Measurements from ENCODE around the gene EHD4.

The EHD4 gene

GRCh38 chr15:41884458-41884857, 87.9 kb downstream of the EHD4 start:
- TF ChIP-seq, protein P1, sequence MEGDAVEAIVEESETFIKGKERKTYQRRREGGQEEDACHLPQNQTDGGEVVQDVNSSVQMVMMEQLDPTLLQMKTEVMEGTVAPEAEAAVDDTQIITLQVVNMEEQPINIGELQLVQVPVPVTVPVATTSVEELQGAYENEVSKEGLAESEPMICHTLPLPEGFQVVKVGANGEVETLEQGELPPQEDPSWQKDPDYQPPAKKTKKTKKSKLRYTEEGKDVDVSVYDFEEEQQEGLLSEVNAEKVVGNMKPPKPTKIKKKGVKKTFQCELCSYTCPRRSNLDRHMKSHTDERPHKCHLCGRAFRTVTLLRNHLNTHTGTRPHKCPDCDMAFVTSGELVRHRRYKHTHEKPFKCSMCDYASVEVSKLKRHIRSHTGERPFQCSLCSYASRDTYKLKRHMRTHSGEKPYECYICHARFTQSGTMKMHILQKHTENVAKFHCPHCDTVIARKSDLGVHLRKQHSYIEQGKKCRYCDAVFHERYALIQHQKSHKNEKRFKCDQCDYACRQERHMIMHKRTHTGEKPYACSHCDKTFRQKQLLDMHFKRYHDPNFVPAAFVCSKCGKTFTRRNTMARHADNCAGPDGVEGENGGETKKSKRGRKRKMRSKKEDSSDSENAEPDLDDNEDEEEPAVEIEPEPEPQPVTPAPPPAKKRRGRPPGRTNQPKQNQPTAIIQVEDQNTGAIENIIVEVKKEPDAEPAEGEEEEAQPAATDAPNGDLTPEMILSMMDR (IDR thresholded peaks at IDR 0.05; ENCODE audit: low read depth, low read length): no peak
- no peak for TF ChIP-seq EZH2phosphoT487 (IDR thresholded peaks at IDR 0.05; ENCODE audit: low read depth)
- Histone ChIP-seq H3K9ac (ENCODE audit: low read length) (no peak overlapping the region), H3K9me3 (ENCODE audit: insufficient read depth, low read length) (no peaks in the 10 kb centered on the region), H3K36me3 (replicated peaks; ENCODE audit: low read depth, low read length) (no peaks in the 10 kb centered on the region), H3K27ac (ENCODE audit: low read length) (no peak overlapping the region), H2AFZ (ENCODE audit: low read depth, low read length) (no peak overlapping the region), H3K79me2 (ENCODE audit: low read length) (no peaks in the 10 kb centered on the region), H3K4me3 (ENCODE audit: low read length) (no peak overlapping the region), H3K4me1 (ENCODE audit: low read length) (no peaks in the 10 kb centered on the region), H3K27me3 (ENCODE audit: low read depth, low read length) (no peaks in the 10 kb centered on the region), H3K4me2 (ENCODE audit: low read length) (no peak overlapping the region), H4K20me1 (ENCODE audit: insufficient read depth, low read length) (no peaks in the 10 kb centered on the region)

- no peaks in the 10 kb centered on the region for H3K27me3 ChIP-seq (ENCODE audit: low read depth, low read length)
- TF ChIP-seq, protein P1 (IDR thresholded peaks at IDR 0.05; ENCODE audit: low read depth, low read length): no peak
- TF ChIP-seq EZH2phosphoT487 (IDR thresholded peaks at IDR 0.05; ENCODE audit: low read depth): no peak
Measured at GRCh38 chr15:41883484-41883825, 88.9 kb downstream of the EHD4 start.

DNA sequence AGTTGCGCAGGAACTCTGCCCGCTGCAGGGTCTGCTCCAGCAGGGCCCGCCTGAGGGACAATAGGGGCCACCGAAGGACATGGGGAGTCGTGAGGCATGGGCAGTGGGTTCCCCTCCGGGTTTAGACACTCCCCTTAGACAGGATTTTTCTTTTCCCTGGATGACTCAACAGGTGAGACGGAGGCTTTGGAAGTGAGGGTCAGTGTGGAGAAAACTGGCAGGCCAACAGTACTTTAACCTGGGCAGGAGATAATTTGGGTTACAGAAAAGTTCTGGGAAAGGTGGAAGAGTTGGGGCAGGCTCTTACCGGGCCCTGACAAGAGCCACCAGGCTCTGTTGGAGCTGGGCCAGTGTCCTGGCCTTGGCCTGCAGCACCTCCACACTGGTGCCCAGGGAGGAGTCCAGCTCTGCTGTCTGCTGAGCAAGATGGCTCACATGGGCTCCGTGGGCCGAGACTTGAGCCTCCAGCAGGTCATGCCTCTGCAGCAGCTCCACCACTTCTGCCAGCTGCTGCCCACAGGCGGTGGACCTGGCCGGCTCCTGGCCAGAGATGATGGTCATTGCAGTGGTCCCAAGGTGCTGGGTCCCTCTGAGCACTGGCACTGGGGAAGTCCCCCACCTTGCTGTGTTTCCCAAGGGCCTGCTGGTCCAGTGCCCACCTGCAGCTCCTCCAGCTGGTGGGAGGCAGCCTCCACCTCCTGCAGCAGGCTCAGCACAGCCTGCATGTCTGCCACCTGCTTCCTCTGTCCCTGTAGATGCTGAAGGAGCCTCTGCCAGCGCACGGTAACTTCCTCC, 89.5 kb downstream of the EHD4 start:
- Histone ChIP-seq H3K4me2 (ENCODE audit: low read length) (no peak overlapping the region), H3K9me3 (ENCODE audit: insufficient read depth, low read length) (no peaks in the 10 kb centered on the region), H3K4me3 (ENCODE audit: low read length) (no peak overlapping the region), H3K36me3 (replicated peaks; ENCODE audit: low read depth, low read length) (no peaks in the 10 kb centered on the region), H4K20me1 (ENCODE audit: insufficient read depth, low read length) (no peaks in the 10 kb centered on the region), H3K79me2 (ENCODE audit: low read length) (no peaks in the 10 kb centered on the region), H3K4me1 (ENCODE audit: low read length) (no peaks in the 10 kb centered on the region), H3K9ac (ENCODE audit: low read length) (no peak overlapping the region), H3K27me3 (ENCODE audit: low read depth, low read length) (no peaks in the 10 kb centered on the region), H2AFZ (ENCODE audit: low read depth, low read length) (no peak overlapping the region), H3K27ac (ENCODE audit: low read length) (no peak overlapping the region)
- TF ChIP-seq EZH2phosphoT487 (IDR thresholded peaks at IDR 0.05; ENCODE audit: low read depth): no peak
- TF ChIP-seq, protein P1 (IDR thresholded peaks at IDR 0.05; ENCODE audit: low read depth, low read length): no peak

More at GRCh38 chr15:41883484-41883825, 88.9 kb downstream of the EHD4 start:
- H4K20me1 ChIP-seq (ENCODE audit: insufficient read depth, low read length): no peaks in the 10 kb centered on the region
- no peak overlapping the region for H3K9ac ChIP-seq (ENCODE audit: low read length)
- no peak overlapping the region for H3K27ac ChIP-seq (ENCODE audit: low read length)
- no peak overlapping the region for H3K4me3 ChIP-seq (ENCODE audit: low read length)
- no peak overlapping the region for H2AFZ ChIP-seq (ENCODE audit: low read depth, low read length)
- no peaks in the 10 kb centered on the region for H3K9me3 ChIP-seq (ENCODE audit: insufficient read depth, low read length)
- no peak overlapping the region for H3K4me2 ChIP-seq (ENCODE audit: low read length)
- H3K36me3 ChIP-seq (replicated peaks; ENCODE audit: low read depth, low read length): no peaks in the 10 kb centered on the region
- no peaks in the 10 kb centered on the region for H3K79me2 ChIP-seq (ENCODE audit: low read length)
- H3K4me1 ChIP-seq (ENCODE audit: low read length): no peaks in the 10 kb centered on the region

DNA sequence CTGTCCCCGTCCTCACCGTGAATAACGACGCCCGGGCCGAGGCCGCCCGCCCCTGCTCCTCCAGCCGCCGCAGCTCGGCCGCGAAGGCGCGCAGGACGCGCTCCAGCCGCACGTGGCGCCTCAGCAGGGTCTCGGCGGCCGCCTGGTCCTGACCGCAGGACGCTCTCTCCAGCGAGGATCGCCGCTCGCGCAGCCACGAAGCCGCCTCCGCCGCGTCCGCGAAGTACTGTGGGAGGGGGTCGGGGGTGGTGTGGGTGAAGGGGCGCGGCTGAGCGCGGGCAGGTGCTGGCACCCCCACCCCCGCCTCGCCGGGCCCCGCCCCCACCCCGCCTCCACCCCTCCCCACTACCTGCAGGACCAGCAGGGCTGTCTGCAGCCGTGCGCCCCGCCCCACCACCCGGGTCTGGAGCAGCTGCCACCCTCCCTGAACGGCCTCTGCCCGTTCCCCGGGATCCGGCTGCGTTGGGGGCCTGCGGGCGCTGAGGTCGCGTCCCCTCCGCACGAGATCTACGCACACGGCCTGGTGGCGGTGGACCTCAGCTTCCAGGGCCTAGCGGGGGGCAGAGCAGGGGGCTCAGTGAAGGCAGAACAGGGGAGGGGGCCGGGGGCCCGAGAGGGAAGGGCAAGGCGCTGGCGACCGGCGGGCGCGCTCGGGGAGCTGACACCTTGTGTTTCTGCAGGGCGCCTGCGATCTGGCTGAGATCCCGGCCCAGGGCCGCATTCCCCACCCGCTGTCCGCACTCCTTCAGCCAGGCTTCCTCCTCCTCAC, 90.3 kb downstream of the EHD4 start:
- Histone ChIP-seq H3K4me2 (ENCODE audit: low read length) (no peak overlapping the region), H3K9me3 (ENCODE audit: insufficient read depth, low read length) (no peaks in the 10 kb centered on the region), H3K27ac (ENCODE audit: low read length) (no peak overlapping the region), H3K4me1 (ENCODE audit: low read length) (no peaks in the 10 kb centered on the region), H3K27me3 (ENCODE audit: low read depth, low read length) (no peaks in the 10 kb centered on the region), H2AFZ (ENCODE audit: low read depth, low read length) (no peak overlapping the region), H3K9ac (ENCODE audit: low read length) (no peak overlapping the region), H3K36me3 (replicated peaks; ENCODE audit: low read depth, low read length) (no peaks in the 10 kb centered on the region), H3K79me2 (ENCODE audit: low read length) (no peaks in the 10 kb centered on the region), H4K20me1 (ENCODE audit: insufficient read depth, low read length) (no peaks in the 10 kb centered on the region), H3K4me3 (ENCODE audit: low read length) (no peak overlapping the region)
- TF ChIP-seq, protein P1 (IDR thresholded peaks at IDR 0.05; ENCODE audit: low read depth, low read length): no peak
- TF ChIP-seq EZH2phosphoT487 (IDR thresholded peaks at IDR 0.05; ENCODE audit: low read depth): no peak
